Sigmoid colon (tissue), 7 donors: ENCODE data around the gene ABI3. TPM values are rescaled to one million over a fixed set of nuclear protein-coding genes. Genes with fewer than 3 reads are reported as not detected.
"Not testable (repeated sequence)": the region's sequence is repeated elsewhere in the genome, so short reads cannot be mapped to it uniquely, and the experiment has no call there.

ENCODE experiments used
- DNase-seq: peaks from one replicate; pipeline ENCODE4 v3.0.0-alpha.2; 2019
- H3K27ac ChIP-seq, 4 donors: fragments of 200-600 bp; sonication (generic); one replicate each; pipeline ENCODE4 v1.5.1; 2016 to 2019; ENCODE audit warnings: mild to moderate bottlenecking in 1 of 4
- H3K27me3 ChIP-seq, 3 donors: fragments of 200-600 bp; sonication (generic); one replicate each; pipeline ENCODE4 v1.5.1; 2019; ENCODE audit warnings: mild to moderate bottlenecking in 1 of 3
- H3K36me3 ChIP-seq, 4 donors: fragments of 200-600 bp; sonication (generic); one replicate each; pipeline ENCODE4 v1.5.1; 2016 to 2019
- H3K4me1 ChIP-seq, 4 donors: fragments of 200-600 bp; sonication (generic); one replicate each; pipeline ENCODE4 v1.5.1; 2017 to 2019
- H3K4me3 ChIP-seq, 4 donors: fragments of 200-600 bp; sonication (generic); one replicate each; pipeline ENCODE4 v1.5.1; 2017 to 2019; ENCODE audit warnings: mild to moderate bottlenecking in 2 of 4, moderate library complexity in 1 of 4
- H3K9me3 ChIP-seq, 4 donors: fragments of 200-600 bp in 3 of 4; sonication (generic) in 3 of 4; one replicate each; pipeline versions ENCODE4 v1.5.1 to v1.6.1; 2013 to 2019
- EP300 ChIP-seq, 4 donors: sonication (generic); formaldehyde crosslinking; IDR thresholded peaks; one replicate each; pipeline ENCODE4 v1.6.1; 2017; ENCODE audit warnings: antibody characterized with exemption in 4 of 4
- POLR2A ChIP-seq, 2 donors: fragments of 450-650 bp; IDR thresholded peaks; one replicate each; pipeline ENCODE4 v1.6.1; 2016; ENCODE audit warnings: antibody characterized with exemption in 2 of 2, mild to moderate bottlenecking in 2 of 2, moderate library complexity in 2 of 2
- POLR2AphosphoS5 ChIP-seq, 4 donors: sonication (generic); formaldehyde crosslinking; IDR thresholded peaks; one replicate each; pipeline ENCODE4 v1.6.1; 2017; ENCODE audit warnings: antibody characterized with exemption in 4 of 4
- WGBS, 2 donors: extraction: QIAGEN DNeasy Blood & Tissue Kit; methylation state at CpG; one replicate each; pipeline ENCODE4 v1.1.7; 2013; 5-methylcytosine and 5-hydroxymethylcytosine counted together
- intact Hi-C: fragments of 100-400 bp; cut with DNase I; formaldehyde crosslinking; loops from one replicate; pipeline ENCODE4 v1.15.1; 2023
- polyA plus RNA-seq, 3 donors: library from polyadenylated mRNA; stranded (reverse); fragments of 200-250 nt; gene quantifications; one replicate each; pipeline ENCODE4 v1.2.3, GENCODE V29; 2013
- total RNA-seq, 4 donors: library from RNA; depleted of rRNA; stranded (reverse); fragments of >200 nt; gene quantifications; one replicate each; pipeline ENCODE4 v1.1.0, GENCODE V29; 2016
- TF ChIP-seq, protein P1 (sequence below), 4 experiments: fragments of 450-650 bp in 3 of 4; fragments of 200-600 bp in 1 of 4; IDR thresholded peaks; one replicate each; pipeline ENCODE4 v1.5.1; 2016 to 2019; ENCODE audit warnings: antibody characterized with exemption in 4 of 4, mild to moderate bottlenecking in 3 of 4, moderate library complexity in 2 of 4
- donor health status: healthy with polysubstance abuse.
- donor health status: Bipolar disorder and iron deficiency.
- donor health status: healthy.

Gene ABI3
- total and polyA plus RNA-seq, 7 donors = 1.8 to 16.0 (median 7.1) TPM

GRCh38 chr17:49258394-49258793 lies 47.9 kb downstream of the ABI3 start:
- 87 to 88% methylated on average over 3 of the region's 3 CpGs for WGBS, 2 donors
- Histone ChIP-seq H3K27ac (no peak overlapping the region), H3K27me3 (no peaks in the 10 kb centered on the region), H3K9me3 (no peaks in the 10 kb centered on the region), H3K4me3 (no peak overlapping the region), H3K4me1 (peaks cover 0 to 15% (median 3%) of the 10 kb centered on the region in 4 donors), H3K36me3 (no peaks in the 10 kb centered on the region)
- intact Hi-C loops = no loop called here
- no peak for TF ChIP-seq POLR2AphosphoS5 (IDR thresholded peaks at IDR 0.05)
- no peak for TF ChIP-seq EP300 (IDR thresholded peaks at IDR 0.05)
- no peak for TF ChIP-seq POLR2A (IDR thresholded peaks at IDR 0.05)
- TF ChIP-seq, protein P1, sequence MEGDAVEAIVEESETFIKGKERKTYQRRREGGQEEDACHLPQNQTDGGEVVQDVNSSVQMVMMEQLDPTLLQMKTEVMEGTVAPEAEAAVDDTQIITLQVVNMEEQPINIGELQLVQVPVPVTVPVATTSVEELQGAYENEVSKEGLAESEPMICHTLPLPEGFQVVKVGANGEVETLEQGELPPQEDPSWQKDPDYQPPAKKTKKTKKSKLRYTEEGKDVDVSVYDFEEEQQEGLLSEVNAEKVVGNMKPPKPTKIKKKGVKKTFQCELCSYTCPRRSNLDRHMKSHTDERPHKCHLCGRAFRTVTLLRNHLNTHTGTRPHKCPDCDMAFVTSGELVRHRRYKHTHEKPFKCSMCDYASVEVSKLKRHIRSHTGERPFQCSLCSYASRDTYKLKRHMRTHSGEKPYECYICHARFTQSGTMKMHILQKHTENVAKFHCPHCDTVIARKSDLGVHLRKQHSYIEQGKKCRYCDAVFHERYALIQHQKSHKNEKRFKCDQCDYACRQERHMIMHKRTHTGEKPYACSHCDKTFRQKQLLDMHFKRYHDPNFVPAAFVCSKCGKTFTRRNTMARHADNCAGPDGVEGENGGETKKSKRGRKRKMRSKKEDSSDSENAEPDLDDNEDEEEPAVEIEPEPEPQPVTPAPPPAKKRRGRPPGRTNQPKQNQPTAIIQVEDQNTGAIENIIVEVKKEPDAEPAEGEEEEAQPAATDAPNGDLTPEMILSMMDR (IDR thresholded peaks at IDR 0.05) = no peak
- DNase-seq = no peak

GRCh38 chr17:49259663-49260010 lies 49.1 kb downstream of the ABI3 start:
- no peaks in the 10 kb centered on the region for H3K27me3 ChIP-seq
- H3K27ac ChIP-seq = peak overlapping the region; percentile 44 to 76 (median 64)
- WGBS, 2 donors = 13 to 14% methylated on average over 10 of the region's 10 CpGs
- peaks cover 0 to 15% (median 3%) of the 10 kb centered on the region in 4 donors for H3K4me1 ChIP-seq
- peak overlapping the region; percentile 36 to 78 (median 56) for H3K4me3 ChIP-seq
- H3K9me3 ChIP-seq = no peaks in the 10 kb centered on the region
- TF ChIP-seq EP300 (IDR thresholded peaks at IDR 0.05) (no peak), POLR2AphosphoS5 (IDR thresholded peaks at IDR 0.05) (no peak)
- TF ChIP-seq, protein P1 (IDR thresholded peaks at IDR 0.05) = no peak
- intact Hi-C loops = no loop called here
- H3K36me3 ChIP-seq = no peaks in the 10 kb centered on the region
- no peak for DNase-seq

DNA sequence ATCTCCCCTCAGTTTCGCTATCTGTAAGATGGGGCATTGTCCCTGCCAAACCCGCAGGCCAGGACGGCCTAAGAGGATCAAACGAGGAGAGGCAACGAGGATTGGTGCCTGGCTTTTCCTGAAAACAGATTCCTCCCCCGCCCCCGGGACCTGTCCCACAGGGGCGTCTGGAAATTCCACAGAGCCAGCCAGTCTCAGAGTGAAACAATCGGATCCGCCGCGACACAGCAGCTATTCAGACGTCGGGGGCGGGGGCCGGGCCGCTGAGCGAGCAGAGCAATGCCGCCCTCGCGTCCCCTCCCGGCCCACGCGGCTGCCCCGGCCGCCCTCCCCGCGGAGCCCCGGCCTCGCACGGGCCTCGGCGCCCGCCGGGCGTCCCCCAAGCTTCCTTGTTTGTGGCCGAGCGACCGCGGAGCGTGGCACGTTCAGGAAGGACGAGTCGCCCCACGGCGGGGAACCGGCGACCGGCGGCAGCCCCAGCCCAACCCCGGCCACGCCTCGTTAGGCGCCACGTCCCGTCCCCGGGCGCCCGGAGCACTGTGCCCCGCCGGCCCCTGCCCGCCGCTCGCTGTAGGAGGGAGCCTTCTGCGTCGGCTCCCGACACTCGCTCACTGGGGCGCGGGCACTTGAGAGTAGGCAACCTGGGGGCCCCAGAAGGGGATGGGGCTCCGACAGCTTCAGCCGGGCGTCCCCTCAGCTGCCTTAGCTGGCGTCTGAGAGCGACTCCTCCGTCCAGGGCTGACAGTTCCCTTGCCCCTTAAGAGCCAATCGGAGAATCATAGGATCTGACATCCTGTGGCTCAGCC lies 49.7 kb downstream of the ABI3 start:
- peaks cover 0 to 15% (median 3%) of the 10 kb centered on the region in 4 donors for H3K4me1 ChIP-seq
- peak overlapping the region; percentile 36 to 78 (median 56) for H3K4me3 ChIP-seq
- H3K27me3 ChIP-seq = no peaks in the 10 kb centered on the region
- intact Hi-C loops = no loop called here
- no peaks in the 10 kb centered on the region for H3K9me3 ChIP-seq
- WGBS, 2 donors = 1% methylated on average over 77 of the region's 77 CpGs
- DNase-seq = peak; percentile 73
- no peak for TF ChIP-seq EP300 (IDR thresholded peaks at IDR 0.05)
- no peak for TF ChIP-seq POLR2A (IDR thresholded peaks at IDR 0.05)
- TF ChIP-seq POLR2AphosphoS5 (IDR thresholded peaks at IDR 0.05) = peak in 1 of 4 donors; percentile 41
- TF ChIP-seq, protein P1 (IDR thresholded peaks at IDR 0.05) = no peak
- peak overlapping the region; percentile 44 to 76 (median 64) for H3K27ac ChIP-seq
- H3K36me3 ChIP-seq = no peaks in the 10 kb centered on the region

GRCh38 chr17:49260817-49261291 lies 50.3 kb downstream of the ABI3 start:
- intact Hi-C loops = no loop called here
- Histone ChIP-seq H3K9me3 (no peaks in the 10 kb centered on the region), H3K4me1 (peaks cover 0 to 15% (median 3%) of the 10 kb centered on the region in 4 donors), H3K4me3 (peak overlapping the region; percentile 36 to 78 (median 56)), H3K27me3 (no peaks in the 10 kb centered on the region), H3K27ac (peak overlapping the region in 3 of 4 donors; percentile 44 to 76 (median 66)), H3K36me3 (no peaks in the 10 kb centered on the region)
- DNase-seq = peak; percentile 68
- WGBS, 2 donors = 44 to 52% methylated on average over 11 of the region's 11 CpGs
- no peak for TF ChIP-seq EP300 (IDR thresholded peaks at IDR 0.05)
- no peak for TF ChIP-seq POLR2AphosphoS5 (IDR thresholded peaks at IDR 0.05)
- TF ChIP-seq, protein P1 (IDR thresholded peaks at IDR 0.05) = no peak
- TF ChIP-seq POLR2A (IDR thresholded peaks at IDR 0.05) = no peak

DNA sequence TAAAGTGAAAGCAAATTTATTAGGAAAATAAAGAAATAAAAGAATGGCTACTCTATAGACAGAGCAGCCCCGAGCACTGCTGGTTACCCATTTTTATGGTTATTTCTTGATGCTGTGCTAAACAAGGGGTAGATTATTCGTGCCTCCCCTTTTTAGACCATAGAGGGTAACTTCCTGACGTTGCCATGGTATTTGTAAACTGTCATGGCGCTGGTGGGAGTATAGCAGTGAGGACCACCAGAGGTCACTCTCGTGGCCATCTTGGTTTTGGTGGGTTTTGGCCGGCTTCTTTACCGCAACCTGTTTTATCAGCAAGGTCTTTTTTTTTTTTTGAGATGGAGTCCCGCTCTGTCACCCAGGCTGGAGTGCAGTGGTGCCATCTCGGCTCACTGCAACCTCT lies 51.0 kb downstream of the ABI3 start:
- intact Hi-C loops, H3K9me3 ChIP-seq, DNase-seq, H3K4me3 ChIP-seq, H3K36me3 ChIP-seq, H3K27me3 ChIP-seq, H3K27ac ChIP-seq: not testable (repeated sequence)
- peaks cover 0 to 15% (median 3%) of the 10 kb centered on the region in 4 donors for H3K4me1 ChIP-seq
- 90 to 93% methylated on average over 9 of the region's 9 CpGs for WGBS, 2 donors
